ENCODE results near the gene ACOT8. TPM values are rescaled to one million over a fixed set of nuclear protein-coding genes. Genes with fewer than 3 reads are reported as not detected.

ACOT8 gene
- total and polyA plus RNA-seq, 12 donors: 33.7 to 134 (median 62.5) TPM

DNA sequence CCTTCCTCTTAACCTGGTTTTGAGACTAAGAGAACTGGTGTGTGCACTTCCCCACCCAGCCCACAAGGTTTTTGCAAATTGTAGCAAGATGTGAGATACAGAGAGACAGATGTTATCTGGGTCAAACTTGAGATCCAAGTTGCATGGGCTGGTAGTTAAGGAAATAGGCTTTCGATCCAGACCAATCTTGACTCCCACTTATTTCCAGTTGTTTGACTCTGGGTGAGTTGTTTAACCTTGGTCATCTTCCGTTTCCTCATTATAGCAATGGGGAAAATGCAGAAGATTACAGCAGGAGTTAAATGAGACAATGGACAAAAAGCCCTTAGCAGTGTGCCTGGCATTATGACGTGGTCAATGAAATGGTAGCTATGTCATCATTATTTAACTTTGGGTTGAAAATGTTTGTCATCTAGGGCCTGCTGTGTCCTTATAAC lies 21.8 kb downstream of the ACOT8 start:
- Histone ChIP-seq H3K4me1 (replicated peaks in 1 of 2) (peaks cover 31 to 36% of the 10 kb centered on the region in 2 donors), H3K27ac (peak overlapping the region; percentile 1 to 96 (median 94)), H3K27me3 (no peaks in the 10 kb centered on the region), H3K36me3 (replicated peaks in 1 of 2) (peaks cover 0 to 17% of the 10 kb centered on the region in 2 donors), H3K9me3 (replicated peaks in 1 of 3) (no peaks in the 10 kb centered on the region), H3K4me3 (peak overlapping the region in 1 of 4 donors; percentile 79)
- no peak for DNase-seq
- intact Hi-C loops (cut with DNase I): no loop called here
- TF ChIP-seq POLR2A (IDR thresholded peaks at IDR 0.05): no peak
- TF ChIP-seq, protein P1, sequence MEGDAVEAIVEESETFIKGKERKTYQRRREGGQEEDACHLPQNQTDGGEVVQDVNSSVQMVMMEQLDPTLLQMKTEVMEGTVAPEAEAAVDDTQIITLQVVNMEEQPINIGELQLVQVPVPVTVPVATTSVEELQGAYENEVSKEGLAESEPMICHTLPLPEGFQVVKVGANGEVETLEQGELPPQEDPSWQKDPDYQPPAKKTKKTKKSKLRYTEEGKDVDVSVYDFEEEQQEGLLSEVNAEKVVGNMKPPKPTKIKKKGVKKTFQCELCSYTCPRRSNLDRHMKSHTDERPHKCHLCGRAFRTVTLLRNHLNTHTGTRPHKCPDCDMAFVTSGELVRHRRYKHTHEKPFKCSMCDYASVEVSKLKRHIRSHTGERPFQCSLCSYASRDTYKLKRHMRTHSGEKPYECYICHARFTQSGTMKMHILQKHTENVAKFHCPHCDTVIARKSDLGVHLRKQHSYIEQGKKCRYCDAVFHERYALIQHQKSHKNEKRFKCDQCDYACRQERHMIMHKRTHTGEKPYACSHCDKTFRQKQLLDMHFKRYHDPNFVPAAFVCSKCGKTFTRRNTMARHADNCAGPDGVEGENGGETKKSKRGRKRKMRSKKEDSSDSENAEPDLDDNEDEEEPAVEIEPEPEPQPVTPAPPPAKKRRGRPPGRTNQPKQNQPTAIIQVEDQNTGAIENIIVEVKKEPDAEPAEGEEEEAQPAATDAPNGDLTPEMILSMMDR (IDR thresholded peaks at IDR 0.05): peak in 2 of 6 experiments; percentile 11 to 18
- WGBS, 4 donors: 33 to 41% (median 35%) methylated on average over 3 of the region's 3 CpGs

DNA sequence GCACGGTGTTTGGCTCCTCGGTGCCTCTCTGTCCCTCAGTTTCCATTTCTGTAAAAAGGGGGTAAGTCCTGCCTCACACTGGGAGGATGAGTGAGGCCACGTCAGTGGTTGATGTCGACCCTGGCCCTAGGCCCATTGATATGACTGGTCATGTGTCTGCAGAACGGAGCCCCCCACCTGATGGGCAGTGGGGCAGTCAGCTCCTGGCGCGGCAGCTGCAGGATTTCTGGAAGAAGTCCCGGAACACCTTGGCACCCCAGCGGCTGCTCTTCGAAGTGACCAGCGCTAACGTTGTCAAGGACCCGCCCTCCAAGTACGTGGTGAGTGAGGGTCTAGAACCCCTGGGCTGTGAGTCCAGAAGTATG lies 22.4 kb downstream of the ACOT8 start:
- H3K36me3 ChIP-seq (replicated peaks in 1 of 2): peaks cover 0 to 11% of the 10 kb centered on the region in 2 donors
- H3K27ac ChIP-seq: peak overlapping the region; percentile 93 to 96 (median 95)
- no peaks in the 10 kb centered on the region for H3K9me3 ChIP-seq (replicated peaks in 1 of 3)
- DNase-seq: peak in 1 of 7 donors; percentile 43
- no peaks in the 10 kb centered on the region for H3K27me3 ChIP-seq
- H3K4me3 ChIP-seq: peak overlapping the region in 2 of 4 donors; percentile 53 to 79
- WGBS, 4 donors: 34 to 54% (median 44%) methylated on average over 5 to 14 of the region's 14 CpGs
- no peak for TF ChIP-seq POLR2A (IDR thresholded peaks at IDR 0.05)
- TF ChIP-seq, protein P1 (IDR thresholded peaks at IDR 0.05): no peak
- intact Hi-C loops (cut with DNase I): no loop called here
- H3K4me1 ChIP-seq (replicated peaks in 1 of 2): peaks cover 31 to 36% of the 10 kb centered on the region in 2 donors

DNA sequence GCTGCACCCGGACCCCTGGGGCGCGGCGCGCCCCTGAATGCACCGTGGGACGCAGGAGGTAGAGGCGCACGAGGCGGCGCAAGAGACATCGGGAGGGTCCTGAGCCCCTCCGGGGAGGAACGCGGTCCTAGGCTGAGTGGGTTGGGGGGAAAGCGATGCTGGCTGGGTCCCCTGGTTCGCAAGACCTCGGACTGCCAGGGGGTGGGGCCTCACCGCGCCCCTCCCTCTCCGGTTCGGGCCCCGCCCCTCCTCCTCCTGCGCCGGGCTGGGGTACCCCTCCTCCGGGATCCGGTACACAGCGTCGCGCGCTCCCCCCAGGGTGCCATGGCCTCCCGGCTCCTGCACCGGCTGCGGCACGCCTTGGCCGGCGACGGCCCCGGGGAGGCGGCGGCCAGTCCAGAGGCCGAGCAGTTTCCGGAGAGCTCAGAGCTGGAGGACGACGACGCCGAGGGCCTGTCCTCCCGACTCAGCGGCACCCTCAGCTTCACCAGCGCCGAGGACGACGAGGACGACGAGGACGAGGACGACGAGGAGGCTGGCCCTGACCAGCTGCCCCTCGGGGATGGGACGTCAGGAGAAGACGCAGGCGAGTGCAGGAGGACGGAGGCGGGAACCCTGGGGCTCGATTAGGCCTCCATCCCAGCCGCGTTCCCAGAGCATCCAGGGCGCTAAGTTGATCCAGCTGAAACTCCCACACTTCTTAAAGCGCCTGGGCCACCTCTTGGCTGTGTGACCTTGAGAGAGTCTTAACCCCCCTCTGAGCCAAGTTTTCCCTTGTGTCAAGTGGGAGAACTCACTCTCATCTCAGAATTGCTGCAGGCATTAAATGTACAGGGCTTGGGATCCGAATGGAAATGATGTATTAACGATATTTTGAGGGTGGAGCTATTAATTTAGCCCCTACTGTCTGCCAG lies 23.1 kb downstream of the ACOT8 start:
- H3K36me3 ChIP-seq (replicated peaks in 1 of 2): peaks cover 0 to 11% of the 10 kb centered on the region in 2 donors
- peak overlapping the region; percentile 93 to 96 (median 95) for H3K27ac ChIP-seq
- no peaks in the 10 kb centered on the region for H3K27me3 ChIP-seq
- H3K4me3 ChIP-seq: peak overlapping the region in 3 of 4 donors; percentile 48 to 79 (median 53)
- no peaks in the 10 kb centered on the region for H3K9me3 ChIP-seq (replicated peaks in 1 of 3)
- intact Hi-C loops (cut with DNase I): no loop called here
- DNase-seq: peak; percentile 66 to 86 (median 78)
- H3K4me1 ChIP-seq (replicated peaks in 1 of 2): peaks cover 31 to 36% of the 10 kb centered on the region in 2 donors
- TF ChIP-seq, protein P1 (IDR thresholded peaks at IDR 0.05): no peak
- TF ChIP-seq POLR2A (IDR thresholded peaks at IDR 0.05): peak; percentile 39 to 60
- 3 to 21% (median 4%) methylated on average over 10 to 71 of the region's 71 CpGs for WGBS, 4 donors

DNA sequence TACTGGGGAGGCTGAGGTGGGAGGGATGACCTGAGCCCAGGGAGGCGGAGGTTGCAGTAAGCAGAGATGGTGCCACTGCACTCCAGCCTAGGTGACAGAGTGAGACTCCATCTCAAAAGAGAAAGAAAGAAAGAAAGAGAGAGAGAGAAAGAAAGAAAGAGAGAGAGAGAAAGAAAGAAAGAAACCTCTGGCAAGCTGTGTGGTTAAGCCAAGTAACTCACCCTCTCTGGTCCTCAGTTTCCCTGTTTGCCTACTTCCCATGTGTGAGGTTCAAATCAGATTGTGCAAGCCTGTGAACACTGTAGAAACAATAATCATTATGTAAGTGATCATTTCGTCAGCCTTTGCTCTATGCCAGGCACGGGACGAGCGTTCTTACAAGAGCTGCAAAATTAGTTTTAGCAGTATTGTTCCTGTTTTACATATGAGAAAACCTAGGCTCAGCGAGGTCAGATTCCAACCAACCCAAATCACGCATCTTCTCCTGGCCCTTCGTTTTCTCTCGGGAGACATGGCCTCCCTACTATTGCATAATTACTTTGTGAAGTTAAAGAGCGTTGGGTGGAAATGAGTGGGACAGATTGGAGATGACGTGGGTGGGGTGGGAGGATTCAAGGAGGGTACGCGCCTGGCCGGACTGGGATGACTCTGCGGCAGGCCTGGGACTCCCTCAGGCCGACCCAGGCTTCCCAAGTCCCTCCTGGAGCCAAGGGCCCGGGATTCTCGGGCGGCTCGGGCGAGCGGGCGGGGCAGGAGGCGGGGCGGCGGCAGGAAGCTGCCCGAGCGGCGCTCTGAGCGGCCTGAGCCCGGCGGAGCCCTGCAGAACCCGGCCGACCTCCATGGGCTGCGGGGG lies 23.9 kb downstream of the ACOT8 start, which contains the start of gene SNX21:
SNX21 (plus strand) TSS at position 770 of the 853 bp plus-strand sequence. CDS start 121 bp downstream, outside the sequence.
- no peaks in the 10 kb centered on the region for H3K9me3 ChIP-seq (replicated peaks in 1 of 3)
- no peaks in the 10 kb centered on the region for H3K27me3 ChIP-seq
- 3 to 6% (median 4%) methylated on average over 14 to 35 of the region's 35 CpGs for WGBS, 4 donors
- peaks cover 0 to 3% of the 10 kb centered on the region in 2 donors for H3K36me3 ChIP-seq (replicated peaks in 1 of 2)
- H3K4me1 ChIP-seq (replicated peaks in 1 of 2): peaks cover 31 to 36% of the 10 kb centered on the region in 2 donors
- H3K27ac ChIP-seq: peak within 1 kb of the TSS; percentile 93 to 96 (median 95)
- TF ChIP-seq, protein P1 (IDR thresholded peaks at IDR 0.05): no peak
- peak; percentile 56 to 82 for TF ChIP-seq POLR2A (IDR thresholded peaks at IDR 0.05)
- intact Hi-C loops (cut with DNase I): no loop called here
- H3K4me3 ChIP-seq: peak within 1 kb of the TSS in 3 of 4 donors; percentile 48 to 79 (median 53)
- DNase-seq: peak; percentile 84 to 94 (median 93)
